ENCODE measurements around the gene NIM1K. TPM values are rescaled to one million over a fixed set of nuclear protein-coding genes. Genes with fewer than 3 reads are reported as not detected.
"Not testable (repeated sequence)": the region's sequence is repeated elsewhere in the genome, so short reads cannot be mapped to it uniquely, and the experiment has no call there.

The NIM1K gene
- total RNA-seq, 1 experiment from 2014 or later, result 2.0 TPM

DNA sequence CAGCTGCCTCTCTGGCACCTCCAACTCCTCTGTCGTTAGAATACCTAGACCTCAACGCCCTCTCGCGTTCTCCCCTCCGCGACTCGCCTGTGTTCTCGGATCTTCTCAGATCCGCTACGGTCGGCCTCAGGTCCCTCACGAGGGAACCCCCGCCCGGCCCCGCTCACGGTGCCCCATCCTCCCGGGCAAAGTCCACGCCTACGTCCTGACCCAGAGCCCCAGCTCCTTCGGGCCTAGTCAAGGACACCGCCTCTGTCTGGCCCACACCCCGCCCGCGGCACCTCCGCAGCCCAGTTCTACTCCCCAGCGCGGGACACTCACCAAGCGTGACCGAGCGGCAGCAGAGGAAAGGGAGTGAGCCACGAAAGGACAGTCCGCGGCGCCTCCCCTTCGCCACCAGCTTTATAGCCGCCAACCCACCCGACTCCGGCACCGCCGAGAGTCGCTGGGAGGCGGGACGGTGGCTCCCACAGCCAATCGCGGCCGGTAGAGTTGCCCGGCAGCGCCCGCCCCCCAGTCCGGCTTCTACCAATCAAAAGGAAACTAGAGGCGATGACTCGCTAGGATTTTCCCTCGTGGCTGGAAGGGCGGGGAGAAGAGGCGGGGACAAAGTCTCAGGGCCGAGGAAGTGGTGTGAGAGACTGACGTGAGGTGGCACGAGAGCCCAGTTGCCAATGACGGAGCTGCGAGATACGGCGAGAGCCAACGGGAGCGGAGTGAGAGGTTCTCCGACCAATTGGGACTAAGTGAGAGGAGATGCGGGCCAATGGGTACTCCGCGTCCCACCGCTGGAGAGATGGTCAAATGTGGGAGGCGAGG lies 121.2 kb downstream of the NIM1K start, which contains the start of gene HMGCS1:
TSS of gene HMGCS1 (minus strand) at position 378 of the 819 bp plus-strand sequence. CDS start 14,447 bp downstream, outside the sequence.
- peak; percentile 99 for DNase-seq (ENCODE audit: low read depth)

DNA sequence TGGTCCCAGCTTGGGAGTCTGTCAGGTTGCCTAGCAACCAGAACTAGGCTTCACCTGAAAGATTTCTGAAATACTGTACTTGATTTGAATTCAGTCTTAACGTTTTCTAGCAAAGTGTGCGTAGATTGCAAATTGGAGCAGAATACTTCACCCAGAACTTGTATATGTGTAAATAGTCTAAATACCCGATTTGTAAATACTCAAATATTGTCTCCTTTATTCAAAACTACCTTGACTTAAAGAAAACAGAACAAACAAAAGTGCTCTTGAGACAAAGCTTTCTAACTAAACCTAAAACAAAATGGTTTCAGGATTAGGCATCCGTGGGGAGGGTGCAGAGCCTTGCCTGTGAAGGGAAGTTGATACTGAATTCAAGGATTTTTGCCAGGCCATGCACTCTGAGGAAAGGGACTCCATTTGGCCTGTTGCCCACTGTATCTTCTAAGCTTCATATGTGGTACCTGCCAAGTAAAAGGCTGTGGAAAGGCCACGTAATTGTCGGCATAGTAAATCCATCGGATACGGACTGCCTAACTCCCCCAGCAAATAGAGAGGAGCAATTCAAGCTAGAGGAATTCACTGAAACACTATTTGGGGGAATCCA lies 121.9 kb downstream of the NIM1K start:
- no peak for DNase-seq (ENCODE audit: low read depth)

DNA sequence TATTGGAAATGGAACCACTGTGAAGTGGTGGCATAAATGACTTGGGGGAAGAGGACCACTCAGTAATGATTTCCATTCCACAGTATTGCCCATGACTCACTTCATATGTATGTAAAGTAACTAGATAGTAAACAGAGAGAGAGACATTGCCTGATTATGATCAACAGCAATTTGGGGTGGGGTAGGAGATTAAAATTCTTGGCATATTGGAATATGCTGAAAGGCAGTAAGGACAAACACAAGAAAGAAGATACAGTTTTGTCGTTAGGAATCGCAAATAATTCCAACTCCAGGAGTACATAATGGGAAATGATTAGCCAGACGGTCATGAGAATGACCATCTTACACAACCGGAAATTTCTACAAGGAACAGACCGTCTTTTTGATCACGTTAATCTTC lies 122.7 kb downstream of the NIM1K start:
- DNase-seq (ENCODE audit: low read depth), result no peak

GRCh38 chr5:43315263-43315662 lies 123.2 kb downstream of the NIM1K start:
- DNase-seq (ENCODE audit: low read depth), result no peak

DNA sequence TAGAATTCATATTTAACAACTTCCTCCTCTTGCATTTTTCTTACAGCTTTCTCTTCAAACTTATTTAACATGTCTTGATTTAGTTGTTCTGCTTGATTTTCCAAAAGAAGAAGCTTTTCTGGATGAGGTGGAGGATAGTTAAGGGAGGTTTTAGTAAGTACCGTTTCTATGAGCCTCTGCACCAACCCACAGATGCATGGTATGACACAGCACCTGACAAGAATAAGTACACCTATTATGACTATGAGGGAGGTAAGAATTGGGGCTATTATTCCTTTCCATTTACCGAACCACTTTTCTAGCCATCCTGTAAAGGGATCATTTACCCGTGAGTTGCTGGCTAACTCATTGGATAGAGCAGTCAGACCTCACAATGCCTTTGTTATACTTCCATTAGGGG lies 123.7 kb downstream of the NIM1K start:
- DNase-seq (ENCODE audit: low read depth), result no peak

GRCh38 chr5:43316421-43316820 lies 124.4 kb downstream of the NIM1K start:
- DNase-seq (ENCODE audit: low read depth), result no peak

GRCh38 chr5:43320846-43321245 lies 128.8 kb downstream of the NIM1K start:
- DNase-seq (ENCODE audit: low read depth), result no peak

DNA sequence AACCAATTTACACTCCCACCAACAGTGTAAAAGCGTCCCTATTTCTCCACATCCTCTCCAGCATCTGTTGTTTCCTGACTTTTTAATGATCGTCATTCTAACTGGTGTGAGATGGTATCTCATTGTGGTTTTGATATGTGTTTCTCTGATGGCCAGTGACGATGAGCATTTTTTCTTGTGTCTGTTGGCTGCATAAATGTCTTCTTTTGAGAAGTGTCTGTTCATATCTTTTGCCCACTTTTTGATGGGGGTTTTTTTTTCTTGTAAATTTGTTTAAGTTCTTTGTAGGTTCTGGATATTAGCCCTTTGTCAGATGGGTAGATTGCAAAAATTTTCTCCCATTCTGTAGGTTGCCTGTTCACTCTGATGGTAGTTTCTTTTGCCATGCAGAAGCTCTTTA lies 131.5 kb downstream of the NIM1K start:
- DNase-seq (ENCODE audit: low read depth), result not testable (repeated sequence)

DNA sequence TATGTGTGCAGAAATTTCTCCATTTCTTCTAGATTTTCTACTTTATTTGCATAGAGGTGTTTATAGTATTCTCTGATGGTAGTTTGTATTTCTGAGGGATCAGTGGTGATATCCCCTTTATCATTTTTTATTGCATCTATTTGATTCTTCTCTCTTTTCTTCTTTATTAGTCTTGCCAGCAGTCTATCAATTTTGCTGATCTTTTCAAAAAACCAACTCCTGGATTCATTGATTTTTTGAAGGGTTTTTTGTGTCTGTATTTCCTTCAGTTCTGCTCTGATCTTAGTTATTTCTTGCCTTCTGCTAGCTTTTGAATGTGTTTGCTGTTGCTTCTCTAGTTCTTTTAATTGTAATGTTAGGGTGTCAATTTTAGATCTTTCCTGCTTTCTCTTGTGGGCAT lies 133.6 kb downstream of the NIM1K start:
- DNase-seq (ENCODE audit: low read depth), result not testable (repeated sequence)

Other genes starting within 250 kb of the NIM1K start
- gene ANXA2R, start 151.9 kb upstream of the NIM1K start, total RNA-seq (2014; rRNA removed), result 1.7 and 2.6 TPM in 2 replicates
- 34.5 and 40.5 TPM in 2 replicates for gene ZNF131, start 71.3 kb upstream of the NIM1K start, total RNA-seq (2014; rRNA removed)
- gene HMGCS1, start 121.2 kb downstream of the NIM1K start, total RNA-seq (2014; rRNA removed), result 10.3 and 17.6 TPM in 2 replicates
- gene CCL28, start 220.2 kb downstream of the NIM1K start, total RNA-seq (2014; rRNA removed), result 1.5 and 4.0 TPM in 2 replicates

All from LHCN-M2 (cell line).